CD4-positive, alpha-beta T cell treated with Interleukin-17A for 1 hour (primary cell): ENCODE measurements around the gene BMAL2.

Experiments used
- DNase-seq: peaks from one replicate; pipeline ENCODE4 v3.0.0-alpha.2; 2020

BMAL2 gene

DNA sequence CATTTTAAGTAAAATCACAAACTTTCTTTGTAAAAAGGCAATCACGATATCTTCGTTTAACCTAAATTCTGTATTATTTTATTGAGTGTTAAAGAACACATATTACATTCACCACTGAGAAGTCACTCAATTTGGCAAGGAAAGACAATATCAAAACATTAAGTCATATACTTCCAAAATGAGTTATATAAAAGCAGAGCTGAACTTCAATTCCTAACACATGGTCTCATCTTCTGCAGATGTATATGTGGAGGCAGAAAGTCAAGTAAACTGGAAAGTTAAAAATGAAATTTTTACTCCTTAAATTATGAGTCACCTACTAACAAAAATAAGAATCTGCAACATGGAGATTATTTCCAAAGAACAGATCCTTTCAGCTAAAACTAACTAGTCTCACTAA, 28.7 kb downstream of the BMAL2 start:
- no peak for DNase-seq

DNA sequence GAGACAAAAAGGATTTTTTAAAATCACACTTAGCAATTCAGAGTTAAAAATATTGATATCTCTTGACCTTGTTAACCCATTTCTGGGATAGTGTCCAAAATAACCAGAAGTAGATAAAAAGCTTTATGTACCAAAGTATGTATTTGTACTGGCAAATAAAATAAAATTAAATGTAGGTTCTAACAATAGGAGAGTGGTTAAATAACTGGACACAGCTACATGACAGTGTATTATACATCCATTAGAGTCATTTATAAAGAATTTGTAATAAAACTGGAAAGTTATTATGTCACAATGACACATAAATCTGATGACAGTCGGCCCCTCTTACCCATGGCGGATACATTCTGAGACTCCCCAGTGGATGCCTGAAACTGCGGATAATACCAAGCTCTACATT, 34.0 kb downstream of the BMAL2 start:
- no peak for DNase-seq

DNA sequence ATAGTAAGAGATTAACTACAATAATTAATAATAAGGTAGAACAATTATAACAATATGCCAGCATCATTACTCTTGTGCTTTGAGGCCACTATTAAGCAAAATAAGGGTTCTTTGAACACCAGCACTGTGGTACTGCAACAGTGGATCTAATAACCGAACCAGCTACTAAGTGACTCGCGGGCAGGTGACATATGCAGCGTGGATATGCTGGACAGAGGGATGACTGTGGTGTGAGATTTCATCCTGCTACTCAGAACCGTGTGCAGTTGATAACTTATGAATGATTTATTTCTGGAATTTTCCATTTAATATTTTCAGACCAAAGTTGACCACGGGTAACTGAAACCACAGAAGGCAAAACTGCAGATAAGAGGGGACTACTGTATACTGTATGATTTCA, 34.4 kb downstream of the BMAL2 start:
- DNase-seq: no peak

DNA sequence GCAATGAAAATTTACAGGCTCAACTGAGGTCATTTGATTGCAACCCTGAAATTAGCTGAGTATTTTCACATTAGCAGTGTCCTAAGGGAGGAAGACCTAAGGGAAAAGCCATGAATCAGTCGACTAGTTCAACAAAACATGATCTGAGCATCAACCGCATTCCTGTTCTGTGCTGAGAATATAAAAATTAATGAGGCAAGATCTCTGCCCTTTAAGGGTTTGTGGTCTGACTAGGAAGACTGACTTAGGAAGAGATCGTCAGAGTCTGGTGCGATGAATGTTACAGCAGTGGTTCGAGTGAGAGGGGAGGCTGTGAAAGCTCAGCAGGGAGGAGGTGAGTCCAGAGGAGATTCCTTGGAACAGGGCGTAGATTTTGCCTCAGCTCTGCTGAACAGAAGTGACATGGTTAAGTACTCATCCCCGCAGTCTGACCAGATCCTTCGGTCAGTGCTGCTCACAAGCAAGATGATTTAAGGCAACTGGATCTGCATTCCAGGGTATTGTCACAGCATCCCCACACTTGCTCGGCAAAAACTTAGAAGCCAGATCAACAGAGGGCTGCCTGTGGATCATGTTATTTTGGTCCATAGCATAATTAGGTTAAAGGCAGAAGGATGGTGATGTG, 49.6 kb downstream of the BMAL2 start:
- no peak for DNase-seq
